PC-3 (cell line): ENCODE data around the gene ABITRAM. TPM values are rescaled to one million over a fixed set of nuclear protein-coding genes. Genes with fewer than 3 reads are reported as not detected.

ENCODE experiments used
- ATAC-seq: fragments of 200-7000 bp; cut with Tn5 transposase; 2 replicates; pipeline ENCODE4 v1.9.1; 2020; ENCODE audit warnings: mild to moderate bottlenecking, moderate library complexity
- BruUV-seq: library from RNA; stranded (reverse); fragments of 400-500 nt; replicated peaks from 2 replicates; lab custom pipeline; 2021; lab: Mats Ljungman, UMichigan
- CTCF ChIA-PET: fragments of 300-600 bp; sonication (Branson Sonifier 250); formaldehyde crosslinking; loops from one replicate; lab custom pipeline; 2022; ENCODE audit warnings: antibody characterized with exemption; lab: Charles Lee
- POLR2A ChIA-PET: fragments of 300-600 bp; sonication (Branson Sonifier 250); formaldehyde crosslinking; loops from one replicate; lab custom pipeline; 2022; ENCODE audit warnings: antibody characterized with exemption; ENCODE audit not compliant: unreplicated experiment; lab: Charles Lee
- DNase-seq: peaks from one replicate; pipeline ENCODE4 v3.0.0-alpha.2; 2015
- H2AFZ ChIP-seq: fragments of 300-600 bp; sonication (generic); 2 replicates; pipeline ENCODE4 v1.6.0; 2016; ENCODE audit warnings: antibody characterized with exemption, low read length
- H3F3A ChIP-seq: fragments of 300-600 bp; sonication (generic); one replicate; pipeline ENCODE4 v1.6.0; 2017; ENCODE audit warnings: antibody characterized with exemption, low read length, control low read depth, mild to moderate bottlenecking; ENCODE audit not compliant: unreplicated experiment
- H3K27ac ChIP-seq: fragments of 300-600 bp; sonication (generic); 2 replicates; pipeline ENCODE4 v1.5.1; 2016; ENCODE audit warnings: mild to moderate bottlenecking, low read length
- H3K27me3 ChIP-seq: fragments of 300-600 bp; sonication (generic); 2 replicates; pipeline ENCODE4 v1.6.1; 2016; ENCODE audit warnings: low read length, mixed read lengths
- H3K36me3 ChIP-seq: fragments of 300-600 bp; sonication (generic); 2 replicates; pipeline ENCODE4 v1.6.1; 2016; ENCODE audit warnings: low read depth, mixed run types, low read length, mixed read lengths
- H3K4me1 ChIP-seq: fragments of 300-600 bp; sonication (generic); 2 replicates; pipeline ENCODE4 v1.5.1; 2016; ENCODE audit warnings: low read length; ENCODE audit not compliant: insufficient read depth
- H3K4me2 ChIP-seq: fragments of 300-600 bp; sonication (generic); 2 replicates; pipeline ENCODE4 v1.6.0; 2016; ENCODE audit warnings: low read length
- H3K4me3 ChIP-seq: fragments of 300-600 bp; sonication (generic); 2 replicates; pipeline ENCODE4 v1.5.1; 2016; ENCODE audit warnings: mild to moderate bottlenecking, low read length, mixed read lengths
- H3K79me2 ChIP-seq: fragments of 300-600 bp; sonication (generic); 2 replicates; pipeline ENCODE4 v1.6.1; 2017; ENCODE audit warnings: low read length, mixed read lengths
- H3K9ac ChIP-seq: fragments of 300-600 bp; sonication (generic); 2 replicates; pipeline ENCODE4 v1.6.0; 2016; ENCODE audit warnings: mild to moderate bottlenecking, low read length
- H3K9me2 ChIP-seq: fragments of 300-600 bp; sonication (generic); replicated peaks from 2 replicates; pipeline ENCODE4 v1.6.1; 2016; ENCODE audit warnings: mixed run types, low read length, mixed read lengths
- H3K9me3 ChIP-seq: fragments of 300-600 bp; sonication (generic); 2 replicates; pipeline ENCODE4 v1.6.1; 2016; ENCODE audit warnings: low read length, mixed read lengths
- H4K20me1 ChIP-seq: fragments of 300-600 bp; sonication (generic); 2 replicates; pipeline ENCODE4 v1.6.1; 2016; ENCODE audit warnings: low read length, mixed read lengths
- CTCF ChIP-seq: fragments of 300-600 bp; sonication (generic); conservative IDR thresholded peaks from 2 replicates; pipeline ENCODE4 v1.5.1; 2017; ENCODE audit warnings: antibody characterized with exemption, low read depth, mild to moderate bottlenecking, low read length
- EZH2 ChIP-seq: fragments of 300-600 bp; sonication (generic); IDR thresholded peaks from one replicate; pipeline ENCODE4 v1.6.1; 2017; ENCODE audit warnings: antibody characterized with exemption, mild to moderate bottlenecking, low read length; ENCODE audit not compliant: unreplicated experiment
- EZH2phosphoT487 ChIP-seq: fragments of 300-600 bp; sonication (generic); IDR thresholded peaks from 2 replicates; pipeline ENCODE4 v1.6.1; 2018; ENCODE audit warnings: mild to moderate bottlenecking, antibody characterized with exemption, low read length, borderline replicate concordance
- intact Hi-C: fragments of 100-400 bp; cut with micrococcal nuclease; formaldehyde crosslinking; loops from 2 replicates; pipeline ENCODE4 v1.9.0; 2023
- total RNA-seq: library from RNA; depleted of rRNA; stranded (reverse); fragments of >200 nt; gene quantifications from 2 replicates; pipeline ENCODE4 v1.2.3, GENCODE V29; 2014

The ABITRAM gene
- total RNA-seq, 1 experiment from 2014 or later: 7.8 TPM

- H2AFZ ChIP-seq: no peak overlapping the region
- no peaks in the 10 kb centered on the region for H3K79me2 ChIP-seq
- no peaks in the 10 kb centered on the region for H3K9me3 ChIP-seq
- peaks cover 28% of the 10 kb centered on the region; the same call in 1 of the 2 replicates for H3K36me3 ChIP-seq
- no peak overlapping the region for H3K4me2 ChIP-seq
- H3K9me2 ChIP-seq: no peaks in the 10 kb centered on the region
- H3K4me1 ChIP-seq: no peaks in the 10 kb centered on the region; the same call in 1 of the 2 replicates
- H3K27ac ChIP-seq: no peak overlapping the region
- BruUV-seq: no TSS peak
- no peak for ATAC-seq
- CTCF ChIA-PET: no interaction called here
- POLR2A ChIA-PET: no interaction called here
- H3K9ac ChIP-seq: no peak overlapping the region
- H3K4me3 ChIP-seq: no peak overlapping the region
- H3K27me3 ChIP-seq: no peaks in the 10 kb centered on the region
- intact Hi-C loops: no loop called here
- no peak for TF ChIP-seq EZH2
- no peak for TF ChIP-seq EZH2phosphoT487
- TF ChIP-seq CTCF: no peak
- no peak for DNase-seq
- no peaks in the 10 kb centered on the region for H3F3A ChIP-seq
- H4K20me1 ChIP-seq: no peaks in the 10 kb centered on the region
These were observed 34.0 kb upstream of the ABITRAM start for GRCh38 chr9:108900176-108900575.

DNA sequence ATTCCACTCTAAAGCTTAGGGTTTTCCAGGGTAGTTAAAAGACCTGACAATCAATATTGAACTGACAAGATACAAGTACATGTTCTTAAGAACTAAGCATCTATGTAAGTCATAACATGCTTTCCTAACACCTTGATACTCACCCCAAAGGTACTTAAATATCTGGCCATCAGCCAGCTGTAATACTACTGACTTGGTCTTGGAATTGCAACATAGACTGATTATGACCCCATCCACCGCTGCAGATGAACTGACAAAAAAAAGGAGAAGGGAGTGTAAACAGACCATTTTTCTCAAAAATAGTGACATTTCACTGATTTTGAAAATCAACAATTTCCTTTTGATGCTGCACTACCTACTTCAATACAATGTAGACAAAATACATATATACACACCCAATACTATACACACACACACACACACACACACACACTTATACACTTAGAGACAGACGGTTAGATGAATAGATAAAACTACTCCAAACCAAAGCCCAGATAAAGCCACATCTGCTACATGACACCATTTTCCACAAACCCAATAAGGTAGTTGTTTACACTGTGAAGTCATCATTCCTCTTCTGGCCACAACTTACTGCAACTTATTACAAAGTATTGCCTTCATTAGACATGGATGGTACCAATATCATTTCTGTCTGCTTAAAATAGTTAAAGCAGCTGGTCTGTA is 30.6 kb upstream of the ABITRAM start:
- ChIA-PET CTCF (no interaction called here), POLR2A (no interaction called here)
- Histone ChIP-seq H3K27me3 (no peaks in the 10 kb centered on the region), H3K9me2 (no peaks in the 10 kb centered on the region), H4K20me1 (no peaks in the 10 kb centered on the region), H3K36me3 (peaks cover 20% of the 10 kb centered on the region), H2AFZ (no peak overlapping the region), H3K4me2 (no peak overlapping the region), H3K4me1 (no peaks in the 10 kb centered on the region; the same call in 1 of the 2 replicates), H3F3A (no peaks in the 10 kb centered on the region), H3K4me3 (no peak overlapping the region), H3K79me2 (no peaks in the 10 kb centered on the region), H3K9me3 (no peaks in the 10 kb centered on the region), H3K27ac (no peak overlapping the region), H3K9ac (no peak overlapping the region)
- intact Hi-C loops: no loop called here
- ATAC-seq (no peak), DNase-seq (peak; percentile 27)
- TF ChIP-seq EZH2: no peak
- TF ChIP-seq EZH2phosphoT487: no peak
- TF ChIP-seq CTCF: no peak
- no TSS peak for BruUV-seq

GRCh38 chr9:108904161-108904560 is 30.0 kb upstream of the ABITRAM start:
- Histone ChIP-seq H3K27me3 (no peaks in the 10 kb centered on the region), H3K4me2 (no peak overlapping the region), H3K9me3 (no peaks in the 10 kb centered on the region), H3K36me3 (peaks cover 20% of the 10 kb centered on the region), H2AFZ (no peak overlapping the region), H3F3A (no peaks in the 10 kb centered on the region), H3K9me2 (no peaks in the 10 kb centered on the region), H3K4me3 (no peak overlapping the region), H3K9ac (no peak overlapping the region), H3K4me1 (no peaks in the 10 kb centered on the region; the same call in 1 of the 2 replicates), H3K27ac (no peak overlapping the region), H4K20me1 (no peaks in the 10 kb centered on the region), H3K79me2 (no peaks in the 10 kb centered on the region)
- ChIA-PET POLR2A (no interaction called here), CTCF (no interaction called here)
- ATAC-seq: no peak
- no TSS peak for BruUV-seq
- TF ChIP-seq CTCF (no peak), EZH2phosphoT487 (no peak), EZH2 (no peak)
- intact Hi-C loops: no loop called here
- no peak for DNase-seq
